ENCODE measurements around the gene CAPN11. TPM values are rescaled to one million over a fixed set of nuclear protein-coding genes. Genes with fewer than 3 reads are reported as not detected.

The CAPN11 gene
- total and polyA plus RNA-seq, 2 donors (not counting 3 experiments of a cell fraction or from before 2014, with no cell fraction given) = 1.4 to 1.7 TPM

DNA sequence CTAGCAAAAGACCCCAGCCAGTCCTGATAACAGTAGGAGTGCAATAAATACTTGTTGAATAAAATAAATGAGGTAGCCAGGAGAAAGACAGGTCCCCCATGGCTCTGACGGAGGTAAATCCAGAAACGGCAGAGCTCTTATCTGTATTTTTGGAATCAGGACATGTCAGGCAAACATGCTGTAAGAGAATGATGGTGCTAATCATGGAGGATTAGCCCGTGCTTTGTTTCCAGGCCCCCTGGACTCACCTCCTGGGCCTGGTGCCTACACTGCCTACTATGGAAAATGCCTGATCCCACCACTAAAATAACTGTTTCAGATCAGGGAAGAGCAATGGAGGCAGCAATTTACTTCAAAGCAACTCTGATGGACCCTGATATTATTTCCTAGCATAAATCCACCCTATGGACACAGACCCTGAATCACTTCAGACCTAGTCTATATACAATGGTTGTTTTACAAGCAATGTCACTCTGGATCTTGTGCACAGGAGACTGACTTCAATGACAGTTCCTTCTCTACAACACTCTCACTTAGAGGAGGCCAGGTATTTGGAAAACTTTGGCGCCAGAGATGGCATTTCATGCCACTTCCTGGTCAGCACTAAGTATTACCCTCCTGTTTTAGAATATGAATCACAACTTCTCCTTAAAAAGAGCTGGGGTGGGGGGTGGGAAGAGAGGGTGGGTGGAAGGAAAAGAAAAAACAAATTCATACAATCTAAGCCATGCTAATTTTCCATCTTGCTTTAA lies 37.8 kb upstream of the CAPN11 start:
- intact Hi-C loops (cut with micrococcal nuclease) (no loop called here), dilution Hi-C loops (cut with MboI; ENCODE audit: extremely low pct_ligation_motif_present, low sequenced_read_pairs) (no loop called here)
- Histone ChIP-seq H2AFZ (ENCODE audit: low read depth, low read length) (no peak overlapping the region), H3K27me3 (ENCODE audit: control insufficient read depth in 2 of 2, insufficient read depth in 2 of 2, low read length in 2 of 2) (no peaks in the 10 kb centered on the region), H3K9ac (replicated peaks; ENCODE audit: extremely low read depth, insufficient read depth, low read length) (no peak overlapping the region), H3K4me1 (ENCODE audit: control insufficient read depth, extremely low read depth, insufficient read depth, low read length) (peaks cover 63% of the 10 kb centered on the region), H3K79me2 (ENCODE audit: control insufficient read depth, insufficient read depth, low read length) (peaks cover 91% of the 10 kb centered on the region), H3K4me3 (replicated peaks in 1 of 3; ENCODE audit: insufficient read depth in 1 of 3, low read depth in 1 of 3, low read length in 3 of 3) (no peak overlapping the region), H3K9me3 (replicated peaks; ENCODE audit: control insufficient read depth, insufficient read depth, low read length) (no peaks in the 10 kb centered on the region), H3K9me1 (replicated peaks; ENCODE audit: control insufficient read depth, extremely low read depth, insufficient read depth, low read length) (no peaks in the 10 kb centered on the region), H3K36me3 (ENCODE audit: control insufficient read depth in 2 of 2, extremely low read depth in 1 of 2, insufficient read depth in 2 of 2, low read length in 2 of 2) (no peaks in the 10 kb centered on the region), H4K20me1 (replicated peaks; ENCODE audit: control insufficient read depth, extremely low read depth, insufficient read depth, low read length) (no peaks in the 10 kb centered on the region), H3K4me2 (ENCODE audit: insufficient read depth, low read length) (no peak overlapping the region), H3K27ac (ENCODE audit: insufficient read depth, low read depth, low read length) (no peak overlapping the region)
- no peak for TF ChIP-seq POLR2AphosphoS5 (IDR thresholded peaks at IDR 0.05; ENCODE audit: insufficient read depth, low read depth, low read length)
- TF ChIP-seq, protein P1, sequence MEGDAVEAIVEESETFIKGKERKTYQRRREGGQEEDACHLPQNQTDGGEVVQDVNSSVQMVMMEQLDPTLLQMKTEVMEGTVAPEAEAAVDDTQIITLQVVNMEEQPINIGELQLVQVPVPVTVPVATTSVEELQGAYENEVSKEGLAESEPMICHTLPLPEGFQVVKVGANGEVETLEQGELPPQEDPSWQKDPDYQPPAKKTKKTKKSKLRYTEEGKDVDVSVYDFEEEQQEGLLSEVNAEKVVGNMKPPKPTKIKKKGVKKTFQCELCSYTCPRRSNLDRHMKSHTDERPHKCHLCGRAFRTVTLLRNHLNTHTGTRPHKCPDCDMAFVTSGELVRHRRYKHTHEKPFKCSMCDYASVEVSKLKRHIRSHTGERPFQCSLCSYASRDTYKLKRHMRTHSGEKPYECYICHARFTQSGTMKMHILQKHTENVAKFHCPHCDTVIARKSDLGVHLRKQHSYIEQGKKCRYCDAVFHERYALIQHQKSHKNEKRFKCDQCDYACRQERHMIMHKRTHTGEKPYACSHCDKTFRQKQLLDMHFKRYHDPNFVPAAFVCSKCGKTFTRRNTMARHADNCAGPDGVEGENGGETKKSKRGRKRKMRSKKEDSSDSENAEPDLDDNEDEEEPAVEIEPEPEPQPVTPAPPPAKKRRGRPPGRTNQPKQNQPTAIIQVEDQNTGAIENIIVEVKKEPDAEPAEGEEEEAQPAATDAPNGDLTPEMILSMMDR (IDR thresholded peaks at IDR 0.05; ENCODE audit: extremely low read depth in 1 of 2, insufficient read depth in 1 of 2, low read depth in 1 of 2, low read length in 2 of 2) = no peak
- TF ChIP-seq JUN (IDR thresholded peaks at IDR 0.05; ENCODE audit: borderline replicate concordance, insufficient read depth, insufficient read length, low read depth) = no peak
- TF ChIP-seq FOS (IDR thresholded peaks at IDR 0.05; ENCODE audit: borderline replicate concordance, insufficient read depth, low read length) = no peak
- TF ChIP-seq POLR2A (IDR thresholded peaks at IDR 0.05; ENCODE audit: low read depth, low read length) = no peak
- no peak for TF ChIP-seq MYC (IDR thresholded peaks at IDR 0.05; ENCODE audit: low read depth, low read length)
- TF ChIP-seq GATA2 (IDR thresholded peaks at IDR 0.05; ENCODE audit: insufficient read depth, insufficient read length, low read depth, low read length) = no peak
- TF ChIP-seq, protein P2, sequence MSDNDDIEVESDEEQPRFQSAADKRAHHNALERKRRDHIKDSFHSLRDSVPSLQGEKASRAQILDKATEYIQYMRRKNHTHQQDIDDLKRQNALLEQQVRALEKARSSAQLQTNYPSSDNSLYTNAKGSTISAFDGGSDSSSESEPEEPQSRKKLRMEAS (IDR thresholded peaks at IDR 0.05; ENCODE audit: insufficient read depth, insufficient read length) = no peak
- no peak for TF ChIP-seq EZH2 (IDR thresholded peaks at IDR 0.05; ENCODE audit: borderline replicate concordance, low read depth, low read length, severe bottlenecking)
- FAIRE-seq (no peak), DNase-seq (ENCODE audit: low read depth, low spot score) (no peak)
- ChIA-PET CTCF (interaction anchor here (0.9 to 2.8 kb wide), 3 partner anchors 8 to 24 kb away, joined by 3 to 11 read pairs (median 4); no protein-coding TSS in a partner anchor), POLR2A (no interaction called here)
- no TSS peak for BruUV-seq (replicated peaks)

All from endothelial cell of umbilical vein (primary cell).